ENCODE measurements around the gene KCTD8. TPM values are rescaled to one million over a fixed set of nuclear protein-coding genes. Genes with fewer than 3 reads are reported as not detected.

KCTD8 gene
- total and polyA plus RNA-seq, 2 donors (not counting 3 experiments of a cell fraction or from before 2014, with no cell fraction given), result 0.36 to 0.80 TPM

DNA sequence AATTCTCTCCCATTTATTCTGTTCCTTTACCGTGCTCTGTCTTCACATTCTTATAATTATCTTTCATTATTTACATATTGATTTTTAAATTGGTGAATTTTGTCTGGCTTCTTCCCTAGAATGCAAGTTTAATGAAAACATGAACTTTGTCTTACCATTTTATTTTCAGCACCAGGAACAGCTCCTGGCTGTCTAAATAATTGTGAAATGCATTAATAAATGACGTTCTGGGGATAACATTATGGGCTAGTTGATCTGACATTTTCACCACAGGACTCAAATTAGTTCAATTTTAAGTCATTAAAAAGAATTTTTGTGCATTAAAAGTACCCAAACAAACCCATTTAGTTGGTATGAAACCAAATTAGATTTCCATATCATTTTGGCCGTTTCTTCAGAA lies 97.5 kb downstream of the KCTD8 start:
- Histone ChIP-seq H3K4me2 (ENCODE audit: insufficient read depth, low read length) (no peak overlapping the region), H2AFZ (ENCODE audit: low read depth, low read length) (no peak overlapping the region), H3K36me3 (ENCODE audit: control insufficient read depth in 2 of 2, extremely low read depth in 1 of 2, insufficient read depth in 2 of 2, low read length in 2 of 2) (no peaks in the 10 kb centered on the region), H3K79me2 (ENCODE audit: control insufficient read depth, insufficient read depth, low read length) (no peaks in the 10 kb centered on the region), H3K4me3 (replicated peaks in 1 of 3; ENCODE audit: insufficient read depth in 1 of 3, low read depth in 1 of 3, low read length in 3 of 3) (no peak overlapping the region), H3K9me3 (replicated peaks; ENCODE audit: control insufficient read depth, insufficient read depth, low read length) (no peaks in the 10 kb centered on the region), H3K4me1 (ENCODE audit: control insufficient read depth, extremely low read depth, insufficient read depth, low read length) (no peaks in the 10 kb centered on the region), H3K27ac (ENCODE audit: insufficient read depth, low read depth, low read length) (no peak overlapping the region), H4K20me1 (replicated peaks; ENCODE audit: control insufficient read depth, extremely low read depth, insufficient read depth, low read length) (no peaks in the 10 kb centered on the region), H3K9me1 (replicated peaks; ENCODE audit: control insufficient read depth, extremely low read depth, insufficient read depth, low read length) (no peaks in the 10 kb centered on the region), H3K27me3 (ENCODE audit: control insufficient read depth in 2 of 2, insufficient read depth in 2 of 2, low read length in 2 of 2) (no peaks in the 10 kb centered on the region), H3K9ac (replicated peaks; ENCODE audit: extremely low read depth, insufficient read depth, low read length) (no peak overlapping the region)
- ChIA-PET CTCF (no interaction called here), POLR2A (no interaction called here)
- dilution Hi-C loops (cut with MboI; ENCODE audit: extremely low pct_ligation_motif_present, low sequenced_read_pairs), result no loop called here
- intact Hi-C loops (cut with micrococcal nuclease), result no loop called here
- FAIRE-seq, result no peak
- no peak for TF ChIP-seq GATA2 (IDR thresholded peaks at IDR 0.05; ENCODE audit: insufficient read depth, insufficient read length, low read depth, low read length)
- TF ChIP-seq, protein P1, sequence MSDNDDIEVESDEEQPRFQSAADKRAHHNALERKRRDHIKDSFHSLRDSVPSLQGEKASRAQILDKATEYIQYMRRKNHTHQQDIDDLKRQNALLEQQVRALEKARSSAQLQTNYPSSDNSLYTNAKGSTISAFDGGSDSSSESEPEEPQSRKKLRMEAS (IDR thresholded peaks at IDR 0.05; ENCODE audit: insufficient read depth, insufficient read length), result no peak
- no peak for TF ChIP-seq FOS (IDR thresholded peaks at IDR 0.05; ENCODE audit: borderline replicate concordance, insufficient read depth, low read length)
- no peak for TF ChIP-seq POLR2A (IDR thresholded peaks at IDR 0.05; ENCODE audit: low read depth, low read length)
- TF ChIP-seq, protein P2, sequence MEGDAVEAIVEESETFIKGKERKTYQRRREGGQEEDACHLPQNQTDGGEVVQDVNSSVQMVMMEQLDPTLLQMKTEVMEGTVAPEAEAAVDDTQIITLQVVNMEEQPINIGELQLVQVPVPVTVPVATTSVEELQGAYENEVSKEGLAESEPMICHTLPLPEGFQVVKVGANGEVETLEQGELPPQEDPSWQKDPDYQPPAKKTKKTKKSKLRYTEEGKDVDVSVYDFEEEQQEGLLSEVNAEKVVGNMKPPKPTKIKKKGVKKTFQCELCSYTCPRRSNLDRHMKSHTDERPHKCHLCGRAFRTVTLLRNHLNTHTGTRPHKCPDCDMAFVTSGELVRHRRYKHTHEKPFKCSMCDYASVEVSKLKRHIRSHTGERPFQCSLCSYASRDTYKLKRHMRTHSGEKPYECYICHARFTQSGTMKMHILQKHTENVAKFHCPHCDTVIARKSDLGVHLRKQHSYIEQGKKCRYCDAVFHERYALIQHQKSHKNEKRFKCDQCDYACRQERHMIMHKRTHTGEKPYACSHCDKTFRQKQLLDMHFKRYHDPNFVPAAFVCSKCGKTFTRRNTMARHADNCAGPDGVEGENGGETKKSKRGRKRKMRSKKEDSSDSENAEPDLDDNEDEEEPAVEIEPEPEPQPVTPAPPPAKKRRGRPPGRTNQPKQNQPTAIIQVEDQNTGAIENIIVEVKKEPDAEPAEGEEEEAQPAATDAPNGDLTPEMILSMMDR (IDR thresholded peaks at IDR 0.05; ENCODE audit: extremely low read depth in 1 of 2, insufficient read depth in 1 of 2, low read depth in 1 of 2, low read length in 2 of 2), result no peak
- TF ChIP-seq EZH2 (IDR thresholded peaks at IDR 0.05; ENCODE audit: borderline replicate concordance, low read depth, low read length, severe bottlenecking), result no peak
- no peak for TF ChIP-seq MYC (IDR thresholded peaks at IDR 0.05; ENCODE audit: low read depth, low read length)
- no peak for TF ChIP-seq JUN (IDR thresholded peaks at IDR 0.05; ENCODE audit: borderline replicate concordance, insufficient read depth, insufficient read length, low read depth)
- TF ChIP-seq POLR2AphosphoS5 (IDR thresholded peaks at IDR 0.05; ENCODE audit: insufficient read depth, low read depth, low read length), result no peak
- no TSS peak for BruUV-seq (replicated peaks)
- DNase-seq (ENCODE audit: low read depth, low spot score), result no peak
